Measurements from ENCODE around the gene DPP6. TPM values are rescaled to one million over a fixed set of nuclear protein-coding genes. Genes with fewer than 3 reads are reported as not detected.

DPP6 gene
- total and polyA plus RNA-seq, 12 donors, result 0.07 to 2.1 (median 0.16) TPM; not detected in 4

- no peak for ATAC-seq
- no peaks in the 10 kb centered on the region for H3K27me3 ChIP-seq
- no peak for TF ChIP-seq CTCF (IDR thresholded peaks at IDR 0.05)
- DNase-seq, result no peak
- 79% methylated on average over 3 of the region's 3 CpGs for WGBS, 2 donors
- peaks cover 0 to 5% (median 0%) of the 10 kb centered on the region in 11 donors for H3K9me3 ChIP-seq
- no peaks in the 10 kb centered on the region for H3K36me3 ChIP-seq
- H3K27ac ChIP-seq, result no peak overlapping the region
- no peak overlapping the region for H3K4me3 ChIP-seq
- H3K4me1 ChIP-seq, result no peaks in the 10 kb centered on the region
- intact Hi-C loops (cut with DNase I), result no loop called here
These were observed 374.6 kb downstream of the DPP6 start for GRCh38 chr7:154426778-154427177.

- Histone ChIP-seq H3K4me1 (no peaks in the 10 kb centered on the region), H3K27ac (no peak overlapping the region), H3K36me3 (no peaks in the 10 kb centered on the region), H3K9me3 (peaks cover 0 to 5% (median 0%) of the 10 kb centered on the region in 11 donors), H3K4me3 (no peak overlapping the region), H3K27me3 (no peaks in the 10 kb centered on the region)
- DNase-seq (no peak), ATAC-seq (no peak)
- TF ChIP-seq CTCF (IDR thresholded peaks at IDR 0.05), result no peak
- intact Hi-C loops (cut with DNase I), result no loop called here
These were observed 375.3 kb downstream of the DPP6 start for GRCh38 chr7:154427533-154427932.

GRCh38 chr7:154429666-154430404, 377.6 kb downstream of the DPP6 start:
- ATAC-seq, result no peak
- Histone ChIP-seq H3K27ac (no peak overlapping the region), H3K36me3 (no peaks in the 10 kb centered on the region), H3K4me1 (no peaks in the 10 kb centered on the region), H3K27me3 (no peaks in the 10 kb centered on the region), H3K4me3 (no peak overlapping the region), H3K9me3 (peaks cover 0 to 5% (median 0%) of the 10 kb centered on the region in 11 donors)
- WGBS, 2 donors, result 81 to 89% methylated on average over 20 of the region's 20 CpGs
- no peak for DNase-seq
- no peak for TF ChIP-seq CTCF (IDR thresholded peaks at IDR 0.05)
- intact Hi-C loops (cut with DNase I), result no loop called here

- DNase-seq (no peak), ATAC-seq (no peak)
- no peaks in the 10 kb centered on the region for H3K36me3 ChIP-seq
- intact Hi-C loops (cut with DNase I), result no loop called here
- H3K4me3 ChIP-seq, result no peak overlapping the region
- 82 to 85% methylated on average over 9 of the region's 9 CpGs for WGBS, 2 donors
- TF ChIP-seq CTCF (IDR thresholded peaks at IDR 0.05), result no peak
- H3K9me3 ChIP-seq, result peaks cover 0 to 5% (median 0%) of the 10 kb centered on the region in 11 donors
- H3K4me1 ChIP-seq, result no peaks in the 10 kb centered on the region
- no peak overlapping the region for H3K27ac ChIP-seq
- H3K27me3 ChIP-seq, result no peaks in the 10 kb centered on the region
These were observed 378.4 kb downstream of the DPP6 start for GRCh38 chr7:154430640-154431039.
